ENCODE measurements around the gene SERTAD4. TPM values are rescaled to one million over a fixed set of nuclear protein-coding genes. Genes with fewer than 3 reads are reported as not detected.

Gene SERTAD4
- polyA plus RNA-seq, 1 donor from 2014 or later: 41.4 TPM

GRCh38 chr1:210293171-210293607 is 60.6 kb downstream of the SERTAD4 start:
- Histone ChIP-seq H2AFZ (ENCODE audit: low read depth, low read length) (no peak overlapping the region), H3K27me3 (ENCODE audit: insufficient read depth, low read depth, low read length) (no peaks in the 10 kb centered on the region), H3K4me3 (ENCODE audit: low read length) (peak overlapping the region; percentile 67), H3K9me3 (ENCODE audit: low read length) (no peaks in the 10 kb centered on the region), H3K79me2 (replicated peaks; ENCODE audit: insufficient read depth, low read length) (peaks cover 7% of the 10 kb centered on the region), H3K9ac (ENCODE audit: low read length) (peak overlapping the region; percentile 81), H3K4me2 (ENCODE audit: low read length) (peak overlapping the region; percentile 27), H3F3A (ENCODE audit: insufficient read depth, low read length, poor library complexity, severe bottlenecking) (no peaks in the 10 kb centered on the region), H4K20me1 (ENCODE audit: insufficient read depth) (no peaks in the 10 kb centered on the region), H3K27ac (ENCODE audit: low read length) (peak overlapping the region; percentile 86), H3K9me2 (ENCODE audit: insufficient read depth, low read length) (no peaks in the 10 kb centered on the region), H3K36me3 (ENCODE audit: insufficient read depth, low read length) (no peaks in the 10 kb centered on the region)
- no peak for TF ChIP-seq TAF1 (IDR thresholded peaks at IDR 0.05; ENCODE audit: low read depth)
- no peak for TF ChIP-seq EZH2 (IDR thresholded peaks at IDR 0.05; ENCODE audit: borderline replicate concordance, insufficient read depth, low read length, poor library complexity, severe bottlenecking)
- TF ChIP-seq RAD21 (conservative IDR thresholded peaks at IDR 0.05): no peak
- no peak for TF ChIP-seq POLR2AphosphoS5 (IDR thresholded peaks at IDR 0.05)
- TF ChIP-seq CTCF (IDR thresholded peaks at IDR 0.05; ENCODE audit: poor library complexity, severe bottlenecking): no peak
- TF ChIP-seq, protein P1, sequence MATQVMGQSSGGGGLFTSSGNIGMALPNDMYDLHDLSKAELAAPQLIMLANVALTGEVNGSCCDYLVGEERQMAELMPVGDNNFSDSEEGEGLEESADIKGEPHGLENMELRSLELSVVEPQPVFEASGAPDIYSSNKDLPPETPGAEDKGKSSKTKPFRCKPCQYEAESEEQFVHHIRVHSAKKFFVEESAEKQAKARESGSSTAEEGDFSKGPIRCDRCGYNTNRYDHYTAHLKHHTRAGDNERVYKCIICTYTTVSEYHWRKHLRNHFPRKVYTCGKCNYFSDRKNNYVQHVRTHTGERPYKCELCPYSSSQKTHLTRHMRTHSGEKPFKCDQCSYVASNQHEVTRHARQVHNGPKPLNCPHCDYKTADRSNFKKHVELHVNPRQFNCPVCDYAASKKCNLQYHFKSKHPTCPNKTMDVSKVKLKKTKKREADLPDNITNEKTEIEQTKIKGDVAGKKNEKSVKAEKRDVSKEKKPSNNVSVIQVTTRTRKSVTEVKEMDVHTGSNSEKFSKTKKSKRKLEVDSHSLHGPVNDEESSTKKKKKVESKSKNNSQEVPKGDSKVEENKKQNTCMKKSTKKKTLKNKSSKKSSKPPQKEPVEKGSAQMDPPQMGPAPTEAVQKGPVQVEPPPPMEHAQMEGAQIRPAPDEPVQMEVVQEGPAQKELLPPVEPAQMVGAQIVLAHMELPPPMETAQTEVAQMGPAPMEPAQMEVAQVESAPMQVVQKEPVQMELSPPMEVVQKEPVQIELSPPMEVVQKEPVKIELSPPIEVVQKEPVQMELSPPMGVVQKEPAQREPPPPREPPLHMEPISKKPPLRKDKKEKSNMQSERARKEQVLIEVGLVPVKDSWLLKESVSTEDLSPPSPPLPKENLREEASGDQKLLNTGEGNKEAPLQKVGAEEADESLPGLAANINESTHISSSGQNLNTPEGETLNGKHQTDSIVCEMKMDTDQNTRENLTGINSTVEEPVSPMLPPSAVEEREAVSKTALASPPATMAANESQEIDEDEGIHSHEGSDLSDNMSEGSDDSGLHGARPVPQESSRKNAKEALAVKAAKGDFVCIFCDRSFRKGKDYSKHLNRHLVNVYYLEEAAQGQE (IDR thresholded peaks at IDR 0.05; ENCODE audit: borderline replicate concordance): no peak
- no peak for TF ChIP-seq EP300 (conservative IDR thresholded peaks at IDR 0.05; ENCODE audit: poor library complexity, severe bottlenecking)
- TF ChIP-seq SMC3 (conservative IDR thresholded peaks at IDR 0.05; ENCODE audit: poor library complexity): no peak
- TF ChIP-seq MXI1 (conservative IDR thresholded peaks at IDR 0.05; ENCODE audit: poor library complexity, severe bottlenecking): no peak

GRCh38 chr1:210294999-210295745 is 62.6 kb downstream of the SERTAD4 start:
- Histone ChIP-seq H3K4me2 (ENCODE audit: low read length) (no peak overlapping the region), H3K9me2 (ENCODE audit: insufficient read depth, low read length) (no peaks in the 10 kb centered on the region), H3K4me3 (ENCODE audit: low read length) (peak overlapping the region; percentile 13), H3K36me3 (ENCODE audit: insufficient read depth, low read length) (no peaks in the 10 kb centered on the region), H3K9me3 (ENCODE audit: low read length) (no peaks in the 10 kb centered on the region), H3K79me2 (replicated peaks; ENCODE audit: insufficient read depth, low read length) (peaks cover 7% of the 10 kb centered on the region), H4K20me1 (ENCODE audit: insufficient read depth) (no peaks in the 10 kb centered on the region), H2AFZ (ENCODE audit: low read depth, low read length) (no peak overlapping the region), H3K27me3 (ENCODE audit: insufficient read depth, low read depth, low read length) (no peaks in the 10 kb centered on the region), H3K9ac (ENCODE audit: low read length) (peak overlapping the region; percentile 2), H3K27ac (ENCODE audit: low read length) (no peak overlapping the region), H3F3A (ENCODE audit: insufficient read depth, low read length, poor library complexity, severe bottlenecking) (no peaks in the 10 kb centered on the region)
- TF ChIP-seq CTCF (IDR thresholded peaks at IDR 0.05; ENCODE audit: poor library complexity, severe bottlenecking): no peak
- no peak for TF ChIP-seq POLR2AphosphoS5 (IDR thresholded peaks at IDR 0.05)
- TF ChIP-seq SMC3 (conservative IDR thresholded peaks at IDR 0.05; ENCODE audit: poor library complexity): no peak
- TF ChIP-seq, protein P1 (IDR thresholded peaks at IDR 0.05; ENCODE audit: borderline replicate concordance): no peak

Data from neural cell (in vitro differentiated cells).